ENCODE data around the gene HDAC8. TPM values are rescaled to one million over a fixed set of nuclear protein-coding genes. Genes with fewer than 3 reads are reported as not detected.

The HDAC8 gene
- total RNA-seq, 2 donors from 2014 or later, result 12.0 to 13.0 TPM

DNA sequence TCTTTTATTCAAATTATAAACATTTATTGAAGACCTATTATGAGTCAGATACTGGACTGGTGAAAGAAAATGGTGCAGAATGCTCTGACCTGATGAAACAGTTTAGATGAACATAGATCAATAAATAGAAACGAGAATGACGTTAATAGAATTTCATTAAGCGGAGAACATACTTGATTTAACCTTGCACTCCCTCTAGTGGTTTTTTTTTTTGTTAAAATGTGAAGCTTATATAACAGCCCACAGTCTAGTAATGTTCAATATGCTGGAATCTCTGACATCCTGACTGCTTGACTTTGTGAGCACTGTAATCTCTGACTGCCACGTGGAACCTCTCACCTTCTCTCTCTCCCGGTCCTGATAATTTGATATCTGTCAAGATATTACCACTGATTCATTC is 32.3 kb downstream of the HDAC8 start:
- no peak overlapping the region for H3K4me3 ChIP-seq
- no peaks in the 10 kb centered on the region for H3K27me3 ChIP-seq
- TF ChIP-seq, protein P1, sequence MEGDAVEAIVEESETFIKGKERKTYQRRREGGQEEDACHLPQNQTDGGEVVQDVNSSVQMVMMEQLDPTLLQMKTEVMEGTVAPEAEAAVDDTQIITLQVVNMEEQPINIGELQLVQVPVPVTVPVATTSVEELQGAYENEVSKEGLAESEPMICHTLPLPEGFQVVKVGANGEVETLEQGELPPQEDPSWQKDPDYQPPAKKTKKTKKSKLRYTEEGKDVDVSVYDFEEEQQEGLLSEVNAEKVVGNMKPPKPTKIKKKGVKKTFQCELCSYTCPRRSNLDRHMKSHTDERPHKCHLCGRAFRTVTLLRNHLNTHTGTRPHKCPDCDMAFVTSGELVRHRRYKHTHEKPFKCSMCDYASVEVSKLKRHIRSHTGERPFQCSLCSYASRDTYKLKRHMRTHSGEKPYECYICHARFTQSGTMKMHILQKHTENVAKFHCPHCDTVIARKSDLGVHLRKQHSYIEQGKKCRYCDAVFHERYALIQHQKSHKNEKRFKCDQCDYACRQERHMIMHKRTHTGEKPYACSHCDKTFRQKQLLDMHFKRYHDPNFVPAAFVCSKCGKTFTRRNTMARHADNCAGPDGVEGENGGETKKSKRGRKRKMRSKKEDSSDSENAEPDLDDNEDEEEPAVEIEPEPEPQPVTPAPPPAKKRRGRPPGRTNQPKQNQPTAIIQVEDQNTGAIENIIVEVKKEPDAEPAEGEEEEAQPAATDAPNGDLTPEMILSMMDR (IDR thresholded peaks at IDR 0.05), result peak; percentile 12 to 50
- H3K27ac ChIP-seq, result no peak overlapping the region
- H3K9me3 ChIP-seq, result no peaks in the 10 kb centered on the region
- H3K36me3 ChIP-seq, result no peaks in the 10 kb centered on the region
- DNase-seq (ENCODE audit: low spot score), result no peak
- H3K4me1 ChIP-seq, result no peaks in the 10 kb centered on the region

DNA sequence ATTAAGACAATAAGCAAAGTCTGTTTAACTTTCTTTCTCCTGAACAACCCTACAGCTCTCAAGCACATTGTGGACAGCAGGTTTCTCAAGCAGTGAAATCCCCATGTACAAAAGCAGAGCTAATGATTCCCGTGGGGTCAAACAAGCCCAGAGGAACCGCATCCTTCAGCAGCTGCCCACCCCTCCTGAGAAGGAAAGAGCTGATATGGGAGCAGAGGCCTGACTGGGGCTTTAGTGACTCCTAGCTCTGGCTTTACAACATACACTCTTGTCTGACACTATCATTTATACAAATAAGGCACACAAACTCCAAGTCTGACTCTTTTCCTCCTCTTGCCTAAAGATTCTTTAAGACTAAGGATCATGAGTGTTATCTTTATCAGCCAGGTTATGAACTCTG is 32.8 kb downstream of the HDAC8 start:
- DNase-seq (ENCODE audit: low spot score), result no peak
- Histone ChIP-seq H3K27ac (no peak overlapping the region), H3K27me3 (no peaks in the 10 kb centered on the region), H3K36me3 (no peaks in the 10 kb centered on the region), H3K4me1 (no peaks in the 10 kb centered on the region), H3K9me3 (no peaks in the 10 kb centered on the region), H3K4me3 (no peak overlapping the region)
- TF ChIP-seq, protein P1 (IDR thresholded peaks at IDR 0.05), result no peak

DNA sequence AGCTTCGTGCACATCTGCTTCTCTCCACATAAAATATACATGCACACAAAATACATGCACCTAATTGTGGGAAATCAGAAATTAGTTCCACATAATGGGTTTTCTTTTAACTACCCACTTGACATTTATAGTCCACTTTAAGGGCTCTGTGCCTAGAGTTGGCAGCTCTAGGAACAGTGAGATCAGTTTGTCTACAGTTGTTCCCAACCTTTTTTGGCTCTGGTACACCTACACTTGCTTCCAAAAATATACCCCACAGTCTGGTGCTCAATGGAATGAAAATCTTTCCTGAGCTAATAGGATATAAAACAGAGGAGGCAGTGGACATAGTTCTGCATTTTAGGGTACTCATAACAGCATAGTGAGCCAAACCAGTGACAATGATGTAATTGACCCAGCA is 36.1 kb downstream of the HDAC8 start:
- H3K9me3 ChIP-seq, result no peaks in the 10 kb centered on the region
- peak overlapping the region; percentile 33 to 66 for H3K27ac ChIP-seq
- H3K4me1 ChIP-seq, result no peaks in the 10 kb centered on the region
- no peak overlapping the region for H3K4me3 ChIP-seq
- TF ChIP-seq, protein P1 (IDR thresholded peaks at IDR 0.05), result no peak
- no peaks in the 10 kb centered on the region for H3K27me3 ChIP-seq
- no peak for DNase-seq (ENCODE audit: low spot score)
- no peaks in the 10 kb centered on the region for H3K36me3 ChIP-seq

DNA sequence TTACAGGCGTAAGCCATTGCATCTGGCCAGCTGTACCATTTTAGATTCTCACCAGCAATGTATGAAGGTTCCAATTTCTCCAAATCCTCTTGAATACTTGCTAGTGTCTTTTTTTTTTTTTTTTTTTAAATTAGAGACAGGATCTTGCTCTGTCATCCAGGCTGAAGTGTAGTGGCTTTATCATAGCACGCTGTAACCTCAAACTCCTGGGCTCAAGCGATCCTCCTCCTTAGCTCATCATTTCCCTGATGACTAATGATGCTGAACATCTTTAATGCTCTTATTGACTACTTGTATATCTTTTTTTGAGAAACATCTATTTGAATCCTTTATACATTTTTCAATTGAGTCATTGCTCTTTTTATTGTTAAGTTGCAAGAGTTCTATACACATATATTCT is 40.3 kb downstream of the HDAC8 start:
- H3K36me3 ChIP-seq, result no peaks in the 10 kb centered on the region
- H3K27me3 ChIP-seq, result no peaks in the 10 kb centered on the region
- no peaks in the 10 kb centered on the region for H3K4me1 ChIP-seq
- no peak overlapping the region for H3K4me3 ChIP-seq
- H3K27ac ChIP-seq, result no peak overlapping the region
- TF ChIP-seq, protein P1 (IDR thresholded peaks at IDR 0.05), result no peak
- DNase-seq (ENCODE audit: low spot score), result no peak
- no peaks in the 10 kb centered on the region for H3K9me3 ChIP-seq

DNA sequence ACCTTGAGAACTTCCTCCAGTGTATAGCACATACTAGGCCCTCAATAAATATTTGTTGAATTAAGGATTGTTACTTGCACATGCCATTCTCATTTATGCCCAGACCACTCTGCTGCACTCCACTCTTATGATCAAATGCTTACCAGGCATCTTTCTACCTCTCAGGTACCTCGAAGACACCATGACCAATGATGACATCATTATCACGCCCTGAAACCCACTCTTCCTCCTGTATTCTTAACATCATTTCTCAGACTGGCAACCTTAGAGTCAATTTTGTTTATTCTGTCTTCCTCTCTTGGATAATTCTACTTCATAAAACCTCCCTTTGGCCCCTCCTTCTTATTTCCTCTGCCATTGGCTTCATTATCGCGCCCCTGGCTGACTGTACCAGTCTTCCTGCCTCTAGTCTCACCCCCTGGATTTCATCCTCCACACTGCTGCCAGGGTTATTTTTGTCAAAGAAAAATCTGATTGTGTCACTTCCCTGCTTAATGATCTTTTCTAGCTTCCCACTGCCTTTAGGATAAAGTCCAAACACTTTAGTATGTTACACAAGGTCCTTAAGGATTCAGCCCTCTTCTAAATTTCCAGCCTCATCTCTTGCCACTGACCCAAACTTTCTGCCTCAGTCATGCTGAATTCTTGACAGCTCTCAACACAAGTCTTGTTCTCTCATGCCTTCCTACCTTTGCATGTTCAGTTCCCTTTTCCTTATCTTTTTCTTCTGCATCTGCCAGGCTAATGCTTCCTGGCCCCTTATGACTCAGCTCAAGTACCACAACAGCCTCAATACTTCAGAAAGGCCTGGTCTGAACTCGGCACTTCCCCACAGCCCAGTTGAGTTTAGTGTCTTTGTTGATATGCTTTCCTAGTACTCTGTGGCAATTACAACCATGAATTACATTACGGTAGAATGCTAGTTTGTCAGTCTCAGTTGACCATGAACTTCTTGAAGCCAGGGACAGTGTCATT is 45.8 kb downstream of the HDAC8 start:
- no peak overlapping the region for H3K27ac ChIP-seq
- TF ChIP-seq, protein P1 (IDR thresholded peaks at IDR 0.05), result no peak
- H3K27me3 ChIP-seq, result no peaks in the 10 kb centered on the region
- no peaks in the 10 kb centered on the region for H3K9me3 ChIP-seq
- H3K4me1 ChIP-seq, result no peaks in the 10 kb centered on the region
- H3K36me3 ChIP-seq, result no peaks in the 10 kb centered on the region
- no peak for DNase-seq (ENCODE audit: low spot score)
- H3K4me3 ChIP-seq, result no peak overlapping the region

Measured in right atrium auricular region (tissue), 2 donors.